A549 (cell line): Measurements from ENCODE around the gene ARAP2. TPM values are rescaled to one million over a fixed set of nuclear protein-coding genes. Genes with fewer than 3 reads are reported as not detected.

ENCODE experiments used
- ATAC-seq, 2 experiments: fragments of 200-7000 bp in 1 of 2; fragments of >200 bp in 1 of 2; cut with Nextera tagmentation in 1 of 2; cut with Tn5 transposase in 1 of 2; 3 replicates each; pipeline versions ENCODE4 v1.8.0 to v1.9.1; 2018 to 2020; ENCODE audit warnings: mild to moderate bottlenecking in 1 of 2, moderate library complexity in 1 of 2
- CTCF ChIA-PET: fragments of 300-600 bp; sonication (Branson Sonifier 250); formaldehyde crosslinking; extraction: SDS; loops from one replicate; lab custom pipeline; 2021; ENCODE audit warnings: antibody characterized with exemption, inconsistent platforms; lab: Yijun Ruan, JAX
- POLR2A ChIA-PET: fragments of 350-600 bp; formaldehyde crosslinking; extraction: SDS; loops from one replicate; lab custom pipeline; 2021; ENCODE audit warnings: antibody characterized with exemption, inconsistent platforms; lab: Yijun Ruan, JAX
- DNase-seq, 2 experiments: peaks; one replicate each; pipeline versions ENCODE4 v3.0.0 to v3.0.0-alpha.2; 2011 to 2016; ENCODE audit warnings: low read depth in 1 of 2, low spot score in 1 of 2
- FAIRE-seq: peaks from 2 replicates; lab custom pipeline; 2011; peaks lifted over from hg19 to GRCh38; lab: Jason Lieb, UNC
- H3K27ac ChIP-seq, 2 experiments: fragments of >200 bp; sonication (Bioruptor Twin); formaldehyde crosslinking; 3 replicates each; pipeline ENCODE4 v1.5.1; 2016 to 2017
- H3K4me1 ChIP-seq: fragments of >200 bp; sonication (Bioruptor Twin); formaldehyde crosslinking; 3 replicates; pipeline ENCODE4 v1.6.1; 2016
- H3K4me2 ChIP-seq: fragments of >200 bp; sonication (Bioruptor Twin); formaldehyde crosslinking; 3 replicates; pipeline ENCODE4 v1.6.1; 2016
- H3K4me3 ChIP-seq: fragments of >200 bp; sonication (Bioruptor Twin); formaldehyde crosslinking; 3 replicates; pipeline ENCODE4 v1.5.1; 2016
- H3K9me3 ChIP-seq: fragments of >200 bp; sonication (Bioruptor Twin); formaldehyde crosslinking; 3 replicates; pipeline ENCODE4 v1.6.1; 2016
- BCL3 ChIP-seq: fragments of >200 bp; sonication (Bioruptor Twin); formaldehyde crosslinking; IDR thresholded peaks from 3 replicates; pipeline ENCODE4 v1.6.1; 2016
- CHD2 ChIP-seq: fragments of 150-350 bp; IDR thresholded peaks from 2 replicates; pipeline ENCODE4 v1.6.1; 2014; ENCODE audit warnings: low read length; ENCODE audit not compliant: partially characterized antibody
- EHF ChIP-seq: fragments of 250-450 bp; sonication (Bioruptor Pico); IDR thresholded peaks from 2 replicates; pipeline ENCODE4 v1.5.0; 2020; ENCODE audit warnings: mild to moderate bottlenecking
- FOSB ChIP-seq: fragments of 250-450 bp; sonication (Bioruptor Pico); IDR thresholded peaks from 2 replicates; pipeline ENCODE4 v1.5.0; 2020; ENCODE audit warnings: mild to moderate bottlenecking, moderate library complexity
- FOXS1 ChIP-seq: fragments of 250-450 bp; sonication (Bioruptor Pico); IDR thresholded peaks from 2 replicates; pipeline ENCODE4 v1.5.0; 2020; ENCODE audit warnings: mild to moderate bottlenecking, moderate library complexity
- HDAC2 ChIP-seq: fragments of 200-600 bp; sonication (generic); IDR thresholded peaks from 2 replicates; pipeline ENCODE4 v1.6.1; 2016
- HES2 ChIP-seq: fragments of >200 bp; sonication (Bioruptor Twin); formaldehyde crosslinking; IDR thresholded peaks from 2 replicates; pipeline ENCODE4 v1.6.1; 2016
- HEYL ChIP-seq: fragments of 250-450 bp; sonication (Bioruptor Pico); IDR thresholded peaks from 2 replicates; pipeline ENCODE4 v1.8.0; 2021; ENCODE audit warnings: mild to moderate bottlenecking, moderate library complexity
- HOXA7 ChIP-seq: fragments of 250-450 bp; sonication (Bioruptor Pico); IDR thresholded peaks from 2 replicates; pipeline ENCODE4 v1.5.0; 2020; ENCODE audit warnings: mild to moderate bottlenecking, moderate library complexity
- HOXB13 ChIP-seq: fragments of 250-450 bp; sonication (Bioruptor Pico); IDR thresholded peaks from 2 replicates; pipeline ENCODE4 v1.5.0; 2020; ENCODE audit warnings: low read depth, mild to moderate bottlenecking, moderate library complexity
- JUN ChIP-seq, 2 experiments: fragments of >200 bp; sonication (Bioruptor Twin); formaldehyde crosslinking; IDR thresholded peaks; 2 replicates in 1 of 2; 3 replicates in 1 of 2; pipeline ENCODE4 v1.6.1; 2016 to 2017
- JUNB ChIP-seq: fragments of >200 bp; sonication (Bioruptor Twin); formaldehyde crosslinking; IDR thresholded peaks from 2 replicates; pipeline ENCODE4 v1.6.1; 2016
- KDM1A ChIP-seq: fragments of 200-600 bp; sonication (generic); IDR thresholded peaks from 2 replicates; pipeline ENCODE4 v1.6.1; 2016; ENCODE audit warnings: low read depth, mild to moderate bottlenecking
- MAX ChIP-seq: IDR thresholded peaks from 2 replicates; pipeline ENCODE4 v1.6.1; 2012
- MAZ ChIP-seq: fragments of 150-350 bp; IDR thresholded peaks from 2 replicates; pipeline ENCODE4 v1.6.1; 2014; ENCODE audit warnings: antibody characterized with exemption, low read depth, low read length, borderline replicate concordance
- NFE2L2 ChIP-seq: fragments of 150-350 bp; conservative IDR thresholded peaks from 2 replicates; pipeline ENCODE4 v1.6.1; 2014; ENCODE audit warnings: low read length
- NR3C1 ChIP-seq: fragments of >200 bp; sonication (Bioruptor Twin); formaldehyde crosslinking; IDR thresholded peaks from 3 replicates; pipeline ENCODE4 v1.6.1; 2017
- PHF8 ChIP-seq: fragments of 200-600 bp; sonication (generic); IDR thresholded peaks from 2 replicates; pipeline ENCODE4 v1.6.1; 2016; ENCODE audit warnings: low read depth, mild to moderate bottlenecking, antibody characterized with exemption, moderate library complexity, borderline replicate concordance
- RAD21 ChIP-seq, 2 experiments: fragments of >200 bp in 1 of 2; sonication (Bioruptor Twin) in 1 of 2; formaldehyde crosslinking in 1 of 2; IDR thresholded peaks in 1 of 2; conservative IDR thresholded peaks in 1 of 2; 2 replicates in 1 of 2; 3 replicates in 1 of 2; pipeline ENCODE4 v1.6.1; 2012 to 2018; ENCODE audit warnings: inconsistent platforms in 1 of 2
- RFX5 ChIP-seq: fragments of 450-650 bp; IDR thresholded peaks from 2 replicates; pipeline ENCODE4 v1.7.1; 2014; ENCODE audit warnings: antibody characterized with exemption, mild to moderate bottlenecking, moderate library complexity
- SMC3 ChIP-seq: fragments of >200 bp; sonication (Bioruptor Twin); formaldehyde crosslinking; IDR thresholded peaks from 3 replicates; pipeline ENCODE4 v1.6.1; 2018; ENCODE audit warnings: inconsistent platforms
- TFCP2L1 ChIP-seq: fragments of 250-450 bp; sonication (Bioruptor Pico); IDR thresholded peaks from 2 replicates; pipeline ENCODE4 v1.5.0; 2021; ENCODE audit warnings: mild to moderate bottlenecking
- USF2 ChIP-seq: fragments of 450-650 bp; IDR thresholded peaks from 2 replicates; pipeline ENCODE4 v1.6.1; 2014; ENCODE audit warnings: antibody characterized with exemption
- WGBS: methylation state at CpG from one replicate; pipeline ENCODE4 v1.1.6; 2017; ENCODE audit errors: missing lambda C conversion rate; 5-methylcytosine and 5-hydroxymethylcytosine counted together
- polyA plus RNA-seq, 4 experiments: library from polyadenylated mRNA; depleted of rRNA in 3 of 4; stranded (reverse); fragments of >200 nt; fragmentation: RNase III in 1 of 4; extraction: RNeasy Plus Mini Kit Qiagen cat#74134 plus additional on column Dnase treatment in 1 of 4; gene quantifications; 2 replicates in 3 of 4; 3 replicates in 1 of 4; pipeline ENCODE4 v1.2.3, GENCODE V29; 2011 to 2017
- TF ChIP-seq, protein P1 (sequence below): IDR thresholded peaks from 2 replicates; pipeline ENCODE4 v1.6.1; 2012
- TF ChIP-seq, protein P2 (sequence below): IDR thresholded peaks from 2 replicates; pipeline ENCODE4 v1.6.1; 2012; ENCODE audit warnings: low read depth, borderline replicate concordance

ARAP2 gene
- polyA plus RNA-seq, 2 of the 4 experiments (the other 2 are of a cell fraction), result 0.34 to 0.75 TPM

DNA sequence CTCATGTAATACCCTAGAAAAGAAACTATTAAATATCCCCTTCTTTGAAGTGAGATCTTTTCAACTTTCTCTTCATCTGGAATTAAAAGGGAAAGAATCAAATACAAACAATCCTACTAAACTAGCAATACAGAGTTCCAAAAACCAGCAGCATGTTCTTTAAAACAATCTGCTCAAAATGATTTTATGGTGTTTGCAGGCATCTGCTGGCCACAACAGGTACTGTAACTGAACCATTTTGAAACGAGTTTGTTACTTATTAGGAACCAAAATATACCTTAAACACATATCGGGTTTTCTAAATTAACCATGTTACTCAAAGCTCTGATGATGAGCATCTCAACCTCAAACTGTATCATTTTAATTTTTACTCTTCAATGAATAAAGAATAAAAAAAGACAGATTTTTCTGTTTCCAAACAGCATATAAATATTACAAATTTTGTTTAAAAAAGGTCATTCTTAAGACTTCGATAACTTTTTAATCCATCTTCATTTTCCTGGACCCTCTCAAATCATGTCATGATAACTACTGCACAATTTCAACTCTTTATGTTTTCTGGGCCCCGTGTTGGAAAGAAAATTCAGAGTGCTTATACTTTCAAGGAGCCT, 56.5 kb downstream of the ARAP2 start (continued):
- TF ChIP-seq, protein P1, sequence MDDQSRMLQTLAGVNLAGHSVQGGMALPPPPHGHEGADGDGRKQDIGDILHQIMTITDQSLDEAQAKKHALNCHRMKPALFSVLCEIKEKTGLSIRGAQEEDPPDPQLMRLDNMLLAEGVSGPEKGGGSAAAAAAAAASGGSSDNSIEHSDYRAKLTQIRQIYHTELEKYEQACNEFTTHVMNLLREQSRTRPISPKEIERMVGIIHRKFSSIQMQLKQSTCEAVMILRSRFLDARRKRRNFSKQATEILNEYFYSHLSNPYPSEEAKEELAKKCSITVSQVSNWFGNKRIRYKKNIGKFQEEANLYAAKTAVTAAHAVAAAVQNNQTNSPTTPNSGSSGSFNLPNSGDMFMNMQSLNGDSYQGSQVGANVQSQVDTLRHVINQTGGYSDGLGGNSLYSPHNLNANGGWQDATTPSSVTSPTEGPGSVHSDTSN, result no peak
- TF ChIP-seq MAX, result no peak

GRCh38 chr4:36183665-36184393, 60.5 kb downstream of the ARAP2 start:
- H3K4me3 ChIP-seq, result no peak overlapping the region
- CTCF ChIA-PET, result no interaction called here

DNA sequence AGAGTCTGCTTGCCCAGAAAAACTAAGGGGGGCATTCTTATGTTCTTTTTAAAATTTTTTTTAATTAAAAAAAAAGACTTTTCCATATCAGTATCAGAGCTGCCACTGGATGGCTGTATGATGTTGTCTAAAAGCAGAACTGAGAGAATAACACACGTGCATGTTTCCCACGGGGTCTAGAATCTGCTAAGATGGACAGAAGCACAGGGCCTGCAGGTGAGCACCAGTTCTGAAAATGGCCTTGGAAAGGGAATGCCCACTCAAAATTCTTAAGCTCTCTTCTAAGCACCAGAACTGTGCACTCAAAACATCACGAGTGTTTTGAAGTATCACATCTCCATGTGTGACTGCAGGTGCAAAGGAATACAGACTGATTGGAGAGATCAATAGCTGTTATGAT, 61.1 kb downstream of the ARAP2 start:
- Histone ChIP-seq H3K4me1 (no peaks in the 10 kb centered on the region), H3K4me3 (no peak overlapping the region), H3K27ac (no peak overlapping the region), H3K4me2 (no peak overlapping the region), H3K9me3 (no peaks in the 10 kb centered on the region)
- ChIA-PET CTCF (no interaction called here), POLR2A (no interaction called here)
- TF ChIP-seq CHD2 (no peak), JUNB (no peak), TFCP2L1 (CRISPR knock-in tag) (no peak), FOSB (CRISPR knock-in tag) (no peak), HES2 (no peak), EHF (no peak), HEYL (CRISPR knock-in tag) (no peak), KDM1A (no peak)
- no peak for FAIRE-seq
- no peak for DNase-seq
- ATAC-seq, result no peak
- 13% methylated on average over 3 of the region's 3 CpGs for WGBS

More at GRCh38 chr4:36183665-36184393, 60.5 kb downstream of the ARAP2 start:
- no peak overlapping the region for H3K27ac ChIP-seq
- TF ChIP-seq HOXA7 (CRISPR knock-in tag) (no peak), JUN (IDR thresholded peaks at IDR 0.05) (no peak), HDAC2 (no peak), PHF8 (no peak), HOXB13 (CRISPR knock-in tag) (no peak), MAZ (no peak), NFE2L2 (no peak), FOXS1 (CRISPR knock-in tag) (no peak), RFX5 (no peak), SMC3 (no peak), NR3C1 (no peak), RAD21 (conservative IDR thresholded peaks at IDR 0.05 in 1 of 2, IDR thresholded peaks at IDR 0.05 in 1 of 2) (no peak), BCL3 (no peak), USF2 (no peak)
- TF ChIP-seq, protein P2, sequence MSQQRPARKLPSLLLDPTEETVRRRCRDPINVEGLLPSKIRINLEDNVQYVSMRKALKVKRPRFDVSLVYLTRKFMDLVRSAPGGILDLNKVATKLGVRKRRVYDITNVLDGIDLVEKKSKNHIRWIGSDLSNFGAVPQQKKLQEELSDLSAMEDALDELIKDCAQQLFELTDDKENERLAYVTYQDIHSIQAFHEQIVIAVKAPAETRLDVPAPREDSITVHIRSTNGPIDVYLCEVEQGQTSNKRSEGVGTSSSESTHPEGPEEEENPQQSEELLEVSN, result no peak
- H3K4me1 ChIP-seq, result no peaks in the 10 kb centered on the region
- no peaks in the 10 kb centered on the region for H3K9me3 ChIP-seq
- WGBS, result 31% methylated on average over 5 of the region's 5 CpGs
- FAIRE-seq (no peak), ATAC-seq (no peak), DNase-seq (no peak)
- POLR2A ChIA-PET, result no interaction called here
- H3K4me2 ChIP-seq, result no peak overlapping the region
